Left lobe of liver (tissue), 2 donors: Measurements from ENCODE around the gene MRE11. TPM values are rescaled to one million over a fixed set of nuclear protein-coding genes. Genes with fewer than 3 reads are reported as not detected.

ENCODE experiments used
- ATAC-seq: fragments of 200-7000 bp; cut with Tn5 transposase; one replicate; pipeline ENCODE4 v1.9.1; 2020; ENCODE audit warnings: mild to moderate bottlenecking, moderate library complexity
- DNase-seq: peaks from one replicate; pipeline ENCODE4 v3.0.0-alpha.2; 2020; ENCODE audit warnings: low spot score
- total RNA-seq: library from RNA; stranded (reverse); gene quantifications from one replicate; pipeline ENCODE4 v1.2.1, GENCODE V29; 2021
- donor health status: DM: no; HTN: no; CAD: no; lungs with moderate emphysema.
- donor health status: DM: no; HTN: yes; CAD: no.

Gene MRE11
- 3.9 TPM for total RNA-seq

GRCh38 chr11:94493281-94494125, at the start of gene MRE11, which contains the start of gene ANKRD49:
Gene MRE11, minus strand, starts transcription at chr11:94493844. Its CDS starts 1,043 bp downstream, at chr11:94492801.
Gene ANKRD49, plus strand, starts transcription at chr11:94493984. Its CDS starts 2,710 bp downstream, at chr11:94496694.
- DNase-seq (peak; percentile 98), ATAC-seq (peak; percentile 100)

DNA sequence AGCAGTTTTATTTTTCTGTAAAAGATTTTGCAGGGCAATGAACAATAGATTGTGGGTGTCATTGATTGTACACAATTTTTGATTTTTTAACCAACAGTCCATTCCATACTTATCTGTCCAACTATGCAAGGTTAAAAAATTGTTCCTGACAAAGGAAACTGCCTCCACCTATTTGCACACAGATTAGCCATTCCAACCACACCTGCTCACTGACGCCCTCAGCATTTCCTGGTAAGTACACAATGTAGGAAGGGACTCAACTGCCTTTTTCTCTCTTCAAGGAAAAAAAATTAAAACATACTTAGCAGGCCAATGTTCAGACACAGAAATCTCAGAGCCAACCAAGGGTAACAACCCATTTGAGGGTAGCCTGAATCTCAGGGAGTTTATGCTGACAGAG, 45.8 kb upstream of the MRE11 start:
- ATAC-seq (no peak), DNase-seq (no peak)

- no peak for DNase-seq
- no peak for ATAC-seq
Observed at GRCh38 chr11:94537031-94537600, 43.5 kb upstream of the MRE11 start.

DNA sequence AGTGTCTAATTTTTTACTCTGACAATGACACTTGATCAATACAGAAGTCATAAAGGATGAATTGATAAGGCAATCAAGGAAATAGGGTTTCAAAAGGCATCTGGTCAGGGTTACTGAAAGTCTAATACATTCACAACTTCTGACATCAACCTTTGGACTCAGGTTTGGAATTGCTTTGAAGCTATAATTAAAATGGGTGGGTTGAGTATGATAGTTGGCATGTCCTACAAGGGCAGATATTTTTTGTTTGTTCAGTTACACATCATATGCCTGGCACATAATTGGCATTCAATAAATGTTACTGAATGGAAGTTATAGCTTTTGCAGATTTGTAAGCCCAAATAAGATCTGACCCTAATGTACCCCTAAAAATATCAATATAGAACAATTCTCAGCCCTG, 42.7 kb upstream of the MRE11 start:
- no peak for ATAC-seq
- no peak for DNase-seq

DNA sequence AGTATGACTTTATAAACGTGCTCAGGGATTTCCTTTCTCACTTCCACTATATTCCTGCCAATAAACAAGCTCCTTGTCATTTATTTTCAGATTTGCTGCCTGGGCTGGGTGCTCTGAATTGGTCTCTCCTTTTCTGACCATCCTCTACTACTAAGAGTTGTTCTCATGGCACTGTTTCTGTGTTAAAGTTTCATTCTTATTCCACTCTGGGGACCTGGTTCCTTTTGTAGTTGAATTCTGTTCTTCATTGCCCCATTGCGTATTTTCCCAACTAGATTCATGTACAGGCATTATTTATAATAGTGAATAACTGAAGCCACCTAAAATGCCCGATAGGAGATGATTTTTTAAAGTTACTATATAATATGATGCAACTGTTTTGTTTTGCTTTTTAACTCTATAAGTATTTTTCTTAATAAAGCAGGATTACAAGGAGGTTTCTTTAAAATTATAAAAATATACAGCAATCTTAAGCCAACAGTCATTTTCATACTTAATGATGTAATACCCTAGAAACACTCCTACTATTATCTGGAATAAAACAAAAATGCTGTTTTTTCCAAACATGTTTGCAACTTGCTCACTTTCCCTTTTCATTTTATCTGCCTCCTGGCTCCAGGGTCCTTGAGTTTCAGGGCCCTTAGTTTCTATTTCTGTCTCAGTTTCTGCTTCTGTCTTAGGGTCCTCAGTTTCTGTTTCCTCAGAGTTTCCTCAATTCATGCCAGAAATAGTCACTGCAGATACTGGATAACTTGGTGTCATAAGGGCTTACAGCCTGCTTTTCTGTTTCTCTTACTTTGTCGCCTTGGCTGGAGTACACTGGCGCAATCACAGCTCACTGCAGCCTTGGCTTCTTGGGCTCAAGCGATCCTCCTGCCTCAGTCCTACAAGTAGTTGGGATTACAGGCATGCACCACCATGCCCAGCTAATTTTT, 40.3 kb upstream of the MRE11 start:
- DNase-seq (no peak), ATAC-seq (no peak)

GRCh38 chr11:94533206-94533605, 39.6 kb upstream of the MRE11 start:
- DNase-seq (no peak), ATAC-seq (no peak)

DNA sequence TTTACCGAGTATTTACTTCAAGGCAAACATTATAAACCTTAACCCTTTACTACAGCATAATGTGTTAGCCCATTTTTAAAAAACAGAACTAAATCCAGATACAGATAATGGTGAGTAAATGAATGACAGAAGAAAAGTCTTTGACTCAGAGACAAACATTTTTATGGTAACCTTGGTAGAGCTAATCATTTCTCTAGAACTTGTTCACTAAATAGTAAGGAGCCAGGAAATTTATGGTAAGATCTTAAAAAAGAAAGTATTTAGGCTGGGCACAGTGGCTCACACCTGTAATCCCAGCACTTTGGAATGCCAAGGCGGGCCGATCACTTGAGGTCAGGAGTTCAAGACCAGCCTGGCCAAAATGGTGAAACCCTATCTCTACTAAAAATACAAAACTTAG, 38.6 kb upstream of the MRE11 start:
- ATAC-seq: no peak
- DNase-seq: no peak

- ATAC-seq (no peak), DNase-seq (no peak)
Observed at GRCh38 chr11:94528551-94528950, 34.9 kb upstream of the MRE11 start.

- ATAC-seq (no peak), DNase-seq (no peak)
Observed at GRCh38 chr11:94526645-94527438, 33.2 kb upstream of the MRE11 start.

GRCh38 chr11:94525546-94526324, 32.1 kb upstream of the MRE11 start:
- ATAC-seq: no peak
- no peak for DNase-seq

DNA sequence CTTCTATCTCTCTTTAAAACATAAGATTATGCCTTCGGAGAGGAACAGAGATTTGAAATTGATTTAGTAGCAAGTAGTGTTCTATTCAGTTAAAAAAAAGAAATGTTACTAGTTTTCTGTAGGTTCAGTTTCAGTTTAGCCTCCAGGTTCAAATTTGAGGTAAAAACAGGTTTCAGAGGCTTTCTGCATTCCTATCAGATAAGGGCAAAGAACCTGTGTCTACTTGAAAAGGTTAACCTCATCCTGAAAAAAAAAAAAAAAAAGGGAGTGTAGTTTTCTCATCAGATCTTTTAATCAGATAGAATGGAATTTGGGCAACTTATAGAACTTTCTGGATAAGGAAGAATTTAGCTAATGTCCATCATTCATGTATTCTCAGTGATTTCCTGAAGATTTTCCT, 30.7 kb upstream of the MRE11 start:
- ATAC-seq (no peak), DNase-seq (no peak)

DNA sequence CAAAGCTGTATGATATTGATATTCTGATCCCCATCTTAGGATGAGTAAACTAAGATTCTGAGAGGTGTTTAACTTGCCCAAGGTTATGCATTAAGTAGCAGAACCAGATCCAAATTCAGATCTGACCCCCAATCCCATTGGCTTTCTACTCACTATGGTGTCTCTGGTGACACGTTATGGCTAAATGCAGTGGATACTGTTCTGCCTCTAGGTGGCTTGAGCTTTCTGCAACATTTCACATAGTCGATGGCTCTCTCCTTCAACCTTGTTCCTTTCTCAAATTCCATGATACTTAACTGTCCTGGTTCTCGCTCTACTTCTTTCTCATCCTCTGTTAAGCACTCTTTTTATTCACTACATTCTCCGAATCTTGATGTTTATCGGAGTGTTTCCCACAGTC, 28.0 kb upstream of the MRE11 start:
- peak; percentile 69 for ATAC-seq
- DNase-seq: no peak

DNA sequence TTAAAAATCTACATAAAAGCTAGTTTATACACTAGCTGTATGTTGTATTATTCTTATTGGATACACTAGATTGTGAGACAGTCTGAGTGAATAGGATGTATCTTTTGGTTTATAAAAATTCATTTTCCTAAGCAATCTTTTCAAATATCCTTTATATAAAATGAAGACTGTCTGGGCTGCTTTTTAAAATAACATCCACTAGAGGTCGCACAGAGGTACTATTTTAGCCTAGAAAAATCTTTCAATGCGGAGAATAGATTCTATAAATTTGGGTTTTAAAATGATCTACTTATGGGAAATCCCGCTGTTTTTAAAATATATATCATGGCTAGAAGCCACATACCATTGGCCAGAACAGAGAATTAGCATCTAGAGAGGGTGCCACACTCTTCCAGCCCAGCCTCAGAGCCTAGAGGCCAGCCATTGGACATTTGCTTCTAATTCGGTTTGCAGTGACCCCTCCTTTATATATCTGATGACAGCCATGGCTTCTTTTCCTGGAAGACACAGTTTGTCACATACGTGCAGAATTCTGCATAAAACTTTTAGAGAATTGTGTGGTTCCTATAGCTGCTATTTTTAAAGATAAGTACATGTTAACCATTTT, 25.9 kb upstream of the MRE11 start:
- ATAC-seq: peak; percentile 79
- no peak for DNase-seq

DNA sequence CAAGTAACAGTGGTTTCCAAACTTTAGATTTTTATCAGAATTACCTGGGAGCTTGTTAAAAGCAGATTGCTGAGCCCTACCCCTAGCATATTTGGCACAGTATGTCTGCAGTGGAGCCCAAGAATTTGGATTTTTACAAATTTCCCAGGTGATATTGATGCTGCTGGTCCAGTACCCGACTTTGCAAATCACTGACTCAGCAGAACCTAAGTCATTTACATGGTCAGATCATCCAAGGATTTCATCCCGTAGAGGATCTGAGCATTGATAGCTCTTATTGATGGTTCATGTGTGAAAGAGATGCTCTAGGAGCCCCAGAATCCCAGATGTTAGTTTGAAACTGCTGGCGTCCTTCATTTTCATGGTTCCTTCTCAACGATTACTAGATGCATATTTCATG, 24.7 kb upstream of the MRE11 start:
- ATAC-seq: no peak
- DNase-seq: no peak

GRCh38 chr11:94516725-94517124, 23.1 kb upstream of the MRE11 start:
- no peak for DNase-seq
- no peak for ATAC-seq

DNA sequence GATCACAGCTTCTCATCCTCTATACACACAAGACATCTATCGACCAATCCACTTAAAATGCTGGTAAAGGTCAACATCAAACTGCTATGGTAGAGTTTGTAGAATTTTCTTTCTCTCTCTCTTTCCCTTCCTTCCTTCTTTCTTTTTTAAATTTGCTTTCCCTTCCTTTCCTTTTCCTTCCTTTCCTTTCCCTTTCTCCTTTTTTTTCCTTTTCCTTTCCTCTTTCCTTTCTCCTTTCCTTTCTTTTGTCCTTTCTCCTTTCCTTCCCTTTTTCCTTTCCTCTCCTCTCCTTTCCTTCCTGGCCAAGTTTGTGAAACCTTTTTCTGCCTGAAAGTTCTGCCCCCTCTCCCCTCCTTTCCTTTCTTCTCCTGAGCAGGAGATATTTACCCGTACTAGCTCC, 21.8 kb upstream of the MRE11 start:
- ATAC-seq (no peak), DNase-seq (no peak)

GRCh38 chr11:94513091-94513490, 19.4 kb upstream of the MRE11 start:
- peak; percentile 71 for ATAC-seq
- DNase-seq: peak; percentile 50

GRCh38 chr11:94511932-94512781, 18.5 kb upstream of the MRE11 start, which contains the start of gene C11orf97:
Gene C11orf97, plus strand, starts transcription at chr11:94512461. Its CDS starts 68 bp downstream, at chr11:94512529.
- ATAC-seq (peak; percentile 95), DNase-seq (peak; percentile 84)
